DND-41 (cell line): ENCODE measurements around the gene MEMO1.

Experiments
- CTCF ChIP-seq: IDR thresholded peaks from 2 replicates; pipeline ENCODE4 v1.5.1; 2012; ENCODE audit warnings: borderline replicate concordance, low read length, moderate library complexity, mild to moderate bottlenecking; ENCODE audit not compliant: poor library complexity, severe bottlenecking; ENCODE audit errors: extremely low read depth
- EZH2 ChIP-seq: IDR thresholded peaks from 3 replicates; pipeline ENCODE4 v1.6.1; 2012; ENCODE audit warnings: borderline replicate concordance, low read depth, mild to moderate bottlenecking, moderate library complexity, low read length, inconsistent platforms; ENCODE audit not compliant: severe bottlenecking

GRCh38 chr2:31865215-31865614 lies 145.6 kb downstream of the MEMO1 start:
- TF ChIP-seq CTCF (no peak), EZH2 (no peak)
